ENCODE results near the gene OTX2. TPM values are rescaled to one million over a fixed set of nuclear protein-coding genes. Genes with fewer than 3 reads are reported as not detected.

The OTX2 gene
- total RNA-seq = 0.27 TPM in 1 of 3 replicates, not detected in the others

- Mint-ChIP-seq H3K27me3 (ENCODE audit: low read depth) (peaks cover 97% of the 10 kb centered on the region), H3K36me3 (no peaks in the 10 kb centered on the region), H3K27ac (no peak within 1 kb of the TSS), H3K9me3 (no peaks in the 10 kb centered on the region), H3K4me1 (peaks cover 8% of the 10 kb centered on the region), H3K4me3 (no peak within 1 kb of the TSS)
- TF ChIP-seq CTCF (IDR thresholded peaks at IDR 0.05; ENCODE audit: unreplicated experiment) = no peak
- DNase-seq (ENCODE audit: low spot score in 2 of 2, unreplicated experiment in 2 of 2) = no peak
Measured at GRCh38 chr14:56810147-56810719, at the start of gene OTX2. OTX2 (minus strand) TSS chr14:56810479; CDS start chr14:56805456, 5,023 bp downstream.

- Mint-ChIP-seq H3K27me3 (ENCODE audit: low read depth) (peaks cover 63% of the 10 kb centered on the region), H3K9me3 (no peaks in the 10 kb centered on the region), H3K36me3 (no peaks in the 10 kb centered on the region), H3K4me3 (no peak overlapping the region), H3K4me1 (peaks cover 8% of the 10 kb centered on the region), H3K27ac (no peak overlapping the region)
- no peak for TF ChIP-seq CTCF (IDR thresholded peaks at IDR 0.05; ENCODE audit: unreplicated experiment)
- DNase-seq (ENCODE audit: low spot score in 2 of 2, unreplicated experiment in 2 of 2) = no peak
Measured at GRCh38 chr14:56858422-56858821, 48.1 kb upstream of the OTX2 start.

- Mint-ChIP-seq H3K27ac (no peak overlapping the region), H3K9me3 (no peaks in the 10 kb centered on the region), H3K27me3 (ENCODE audit: low read depth) (peaks cover 56% of the 10 kb centered on the region), H3K36me3 (no peaks in the 10 kb centered on the region), H3K4me1 (peaks cover 8% of the 10 kb centered on the region), H3K4me3 (no peak overlapping the region)
- TF ChIP-seq CTCF (IDR thresholded peaks at IDR 0.05; ENCODE audit: unreplicated experiment) = no peak
- DNase-seq (ENCODE audit: low spot score in 2 of 2, unreplicated experiment in 2 of 2) = no peak
Measured at GRCh38 chr14:56857216-56857615, 46.9 kb upstream of the OTX2 start.

GRCh38 chr14:56855891-56856461, 45.7 kb upstream of the OTX2 start:
- Mint-ChIP-seq H3K4me3 (peak overlapping the region; percentile 16), H3K27ac (no peak overlapping the region), H3K27me3 (ENCODE audit: low read depth) (peaks cover 54% of the 10 kb centered on the region), H3K4me1 (peaks cover 8% of the 10 kb centered on the region), H3K36me3 (no peaks in the 10 kb centered on the region), H3K9me3 (no peaks in the 10 kb centered on the region)
- no peak for TF ChIP-seq CTCF (IDR thresholded peaks at IDR 0.05; ENCODE audit: unreplicated experiment)
- no peak for DNase-seq (ENCODE audit: low spot score in 2 of 2, unreplicated experiment in 2 of 2)

GRCh38 chr14:56854325-56854724, 44.0 kb upstream of the OTX2 start:
- Mint-ChIP-seq H3K4me3 (no peak overlapping the region), H3K27ac (no peak overlapping the region), H3K9me3 (no peaks in the 10 kb centered on the region), H3K36me3 (no peaks in the 10 kb centered on the region), H3K27me3 (ENCODE audit: low read depth) (peaks cover 55% of the 10 kb centered on the region), H3K4me1 (peaks cover 8% of the 10 kb centered on the region)
- no peak for DNase-seq (ENCODE audit: low spot score in 2 of 2, unreplicated experiment in 2 of 2)
- no peak for TF ChIP-seq CTCF (IDR thresholded peaks at IDR 0.05; ENCODE audit: unreplicated experiment)
